Right forelimb (tissue), 1 donor: ENCODE measurements around the gene ZNF804B.

Source experiments
- DNase-seq: peaks from one replicate; pipeline ENCODE4 v3.0.0-alpha.2; 2018

The ZNF804B gene

GRCh38 chr7:88759230-88760135 is at the start of gene ZNF804B:
Gene ZNF804B (plus strand): TSS chr7:88759700. CDS start chr7:88759977, 277 bp downstream.
- DNase-seq: peak; percentile 49

GRCh38 chr7:88735920-88736319 is 23.6 kb upstream of the ZNF804B start:
- DNase-seq: no peak

DNA sequence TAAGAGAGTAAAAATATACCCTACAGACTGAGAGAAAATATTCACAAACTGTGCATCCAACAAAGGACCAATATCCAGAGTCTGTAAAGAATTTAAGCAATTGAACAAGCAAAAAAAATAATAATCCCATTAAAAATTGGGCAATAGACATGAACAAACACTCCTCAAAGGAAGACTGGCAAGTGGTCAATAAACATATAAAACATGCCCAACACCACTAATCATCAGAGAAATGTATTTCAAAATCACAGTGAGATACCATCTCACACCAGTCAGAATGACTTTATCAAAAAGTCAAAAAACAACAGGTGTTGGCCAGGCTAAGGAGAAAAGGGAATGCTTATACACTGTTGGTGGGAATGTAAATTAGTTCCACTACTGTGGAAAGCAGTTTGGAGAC is 21.9 kb upstream of the ZNF804B start:
- DNase-seq: no peak

GRCh38 chr7:88746126-88746525 is 13.4 kb upstream of the ZNF804B start:
- no peak for DNase-seq

DNA sequence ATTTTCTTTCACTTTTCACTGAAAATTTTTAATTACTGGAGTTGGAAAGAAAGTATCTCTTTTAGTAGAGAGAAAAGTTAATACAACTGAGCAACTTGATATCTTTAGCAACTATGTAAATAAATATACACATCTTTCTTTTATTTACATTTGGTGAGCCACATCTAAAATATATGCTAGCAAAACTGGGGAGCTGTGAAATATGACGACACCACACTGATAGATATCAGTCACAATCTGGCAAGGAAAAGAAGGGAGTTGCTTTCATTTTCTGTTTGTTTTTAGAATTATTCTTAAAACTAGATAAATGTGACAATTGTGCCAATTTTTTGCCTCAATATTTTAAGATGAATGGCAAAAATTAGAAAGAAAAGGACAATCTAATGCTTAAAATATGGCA is 2.7 kb upstream of the ZNF804B start:
- no peak for DNase-seq

DNA sequence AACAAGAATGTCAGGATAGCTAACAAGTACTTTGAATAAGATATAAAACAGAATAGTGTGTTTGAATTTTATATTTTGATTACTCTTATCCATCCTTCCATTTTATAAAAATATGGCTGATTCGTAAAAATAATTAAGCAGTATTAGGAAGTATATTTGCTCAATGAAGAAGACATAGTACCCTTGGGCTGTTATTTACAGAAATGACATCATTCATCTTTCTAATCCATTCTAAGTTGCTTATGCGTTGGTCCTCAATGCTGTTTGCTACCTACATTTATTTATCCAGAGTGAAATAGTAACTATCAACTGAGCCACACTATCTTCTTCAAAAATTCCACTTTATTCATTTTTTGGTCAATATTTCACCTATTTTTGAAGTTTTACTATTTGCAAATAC is 2.1 kb upstream of the ZNF804B start:
- no peak for DNase-seq

GRCh38 chr7:88758381-88759229 is 895 bp upstream of the ZNF804B start:
- peak; percentile 67 for DNase-seq

DNA sequence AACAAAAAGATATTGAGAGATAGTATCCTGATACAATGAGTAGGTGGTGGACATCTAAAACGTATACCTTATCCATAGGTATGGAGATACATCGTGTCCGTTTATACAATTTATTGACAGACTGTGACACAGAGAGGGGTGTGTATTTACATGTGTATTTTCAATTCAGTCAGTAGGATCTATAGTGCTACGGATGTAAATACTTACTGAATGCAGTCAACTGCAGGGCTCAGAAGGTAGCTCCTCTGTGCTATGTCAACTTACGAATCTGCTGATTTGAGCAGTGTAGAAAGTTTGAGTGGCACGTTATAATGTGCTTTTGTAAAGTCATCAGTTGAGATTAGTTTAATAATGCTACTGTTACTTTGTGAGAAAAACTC is 626 bp downstream of the ZNF804B start:
- no peak for DNase-seq

DNA sequence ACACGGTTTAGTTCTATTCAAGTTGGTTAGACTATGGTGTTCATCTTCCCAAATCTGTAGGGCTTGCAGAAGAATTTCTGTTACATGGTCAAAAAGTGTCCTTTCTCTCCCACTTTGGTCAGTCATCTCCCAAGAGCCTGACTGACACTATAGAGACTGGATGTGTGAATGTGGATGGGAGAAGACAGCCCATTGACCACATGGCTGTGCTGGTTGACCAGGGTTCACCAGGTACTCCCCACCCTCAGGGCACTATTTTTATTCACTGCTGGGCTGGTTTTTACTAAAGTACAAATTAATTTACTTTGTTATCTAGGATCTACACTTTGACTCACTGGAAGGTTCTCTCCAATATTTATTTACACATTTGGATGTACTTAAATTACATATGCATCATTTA is 2.3 kb downstream of the ZNF804B start:
- no peak for DNase-seq

DNA sequence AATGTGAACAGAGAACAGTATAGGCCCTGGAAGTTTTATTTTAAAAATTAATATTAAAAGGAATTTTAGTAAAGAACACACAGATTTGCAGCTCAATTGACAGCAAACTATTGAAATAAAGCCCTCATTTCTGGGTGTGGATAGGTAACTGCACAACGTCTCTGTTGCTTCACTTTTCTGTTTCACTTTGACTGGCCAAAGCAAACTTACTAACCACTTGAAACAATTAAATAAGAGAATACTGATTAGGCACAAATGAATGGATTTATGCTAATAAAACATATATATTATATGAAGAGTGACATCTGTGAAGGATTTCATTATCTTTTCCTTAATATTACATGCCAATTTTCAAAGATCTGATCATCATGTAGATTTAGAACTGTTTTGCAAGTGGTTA is 11.9 kb downstream of the ZNF804B start:
- DNase-seq: no peak

- no peak for DNase-seq
These were observed 13.3 kb downstream of the ZNF804B start for GRCh38 chr7:88772776-88773175.

DNA sequence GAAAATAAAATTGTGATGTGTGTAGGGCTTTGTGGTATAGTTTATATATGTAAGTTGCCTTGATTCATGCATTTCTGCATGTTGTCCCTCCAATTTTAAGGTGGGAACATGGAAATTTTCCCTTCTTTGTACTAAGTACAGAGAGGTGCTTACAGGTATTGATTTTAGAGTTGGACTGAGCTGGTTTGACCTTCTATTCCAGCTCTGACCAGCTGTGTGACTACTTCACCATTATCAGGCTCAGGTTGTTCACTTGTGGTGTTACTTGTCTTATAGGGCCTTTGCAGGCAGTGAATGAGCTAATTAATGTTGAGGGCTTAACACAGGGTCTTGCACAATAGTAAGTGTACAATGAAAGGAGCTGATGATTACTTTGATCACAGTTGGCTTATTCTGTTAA is 16.3 kb downstream of the ZNF804B start:
- no peak for DNase-seq

GRCh38 chr7:88787777-88788176 is 28.3 kb downstream of the ZNF804B start:
- DNase-seq: no peak

DNA sequence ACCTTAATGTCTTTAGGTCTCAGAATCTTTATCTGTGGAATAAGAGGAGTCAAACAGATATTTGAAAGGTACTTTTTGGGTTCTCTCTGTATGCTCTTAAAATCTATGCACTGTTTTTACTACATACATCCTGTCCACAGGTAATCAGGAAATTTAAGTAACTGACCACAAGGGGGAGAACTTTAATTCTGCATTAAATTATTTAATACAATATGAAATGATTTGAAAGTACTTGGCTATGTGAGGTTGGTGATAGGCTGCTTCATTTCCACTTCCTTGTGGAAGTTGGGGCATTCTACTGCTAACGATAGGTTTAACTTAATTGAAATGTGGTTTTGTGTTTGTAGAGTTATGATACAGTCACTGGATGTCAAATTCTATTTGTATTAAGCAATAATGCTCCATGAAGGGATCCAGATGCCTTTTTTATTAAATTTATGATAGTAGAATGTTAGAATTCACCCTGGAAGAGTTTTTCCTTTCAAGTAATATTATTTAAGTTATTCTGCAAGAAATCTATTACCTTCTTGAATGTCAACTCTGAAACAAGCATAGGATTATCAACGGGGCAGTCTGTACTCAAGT is 30.1 kb downstream of the ZNF804B start:
- DNase-seq: no peak

GRCh38 chr7:88791891-88792290 is 32.4 kb downstream of the ZNF804B start:
- no peak for DNase-seq

- no peak for DNase-seq
These were observed 32.9 kb downstream of the ZNF804B start for GRCh38 chr7:88792361-88792760.

DNA sequence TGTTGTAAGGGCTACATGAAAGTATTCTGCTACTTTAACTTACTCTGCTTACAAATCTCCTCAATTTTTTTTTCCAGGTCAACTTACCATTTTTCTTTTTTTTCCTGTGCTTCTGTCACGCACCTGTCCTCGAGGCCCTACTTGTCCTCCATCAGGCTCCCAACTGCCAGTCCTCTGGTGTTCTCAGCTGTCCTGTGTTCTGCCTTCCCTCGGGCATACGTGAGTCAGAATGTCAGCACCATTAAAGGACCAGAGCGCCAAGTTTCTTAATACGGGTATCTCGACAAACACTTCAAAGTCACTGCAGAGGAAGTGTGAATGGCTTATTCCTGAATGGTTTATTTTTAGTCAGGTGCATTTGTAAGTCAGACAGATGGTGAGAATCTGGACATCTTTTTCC is 36.1 kb downstream of the ZNF804B start, which contains the start of gene TEX47:
Gene TEX47, minus strand, starts transcription at position 185 of the 400 bp plus-strand sequence. CDS start 795 bp downstream, outside the sequence.
- DNase-seq: no peak

DNA sequence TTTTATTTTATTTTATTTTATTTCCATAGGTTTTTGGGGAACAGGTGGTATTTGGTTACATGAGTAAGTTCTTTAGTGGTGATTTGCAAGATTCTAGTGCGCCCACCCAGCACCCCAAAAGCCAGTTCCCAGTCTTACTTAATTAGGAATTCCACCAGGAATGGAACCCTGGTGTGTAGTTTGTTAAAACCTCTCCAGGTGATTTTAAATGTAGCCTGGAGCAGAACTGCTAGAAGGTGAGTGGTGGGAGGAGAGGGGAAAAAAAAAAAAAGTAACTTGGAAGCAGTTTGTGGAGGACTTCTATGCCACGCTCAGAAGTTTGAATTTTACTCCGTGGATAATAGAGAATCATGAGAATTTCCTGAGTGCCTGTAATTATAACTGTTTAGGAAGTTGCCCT is 41.5 kb downstream of the ZNF804B start:
- no peak for DNase-seq

- no peak for DNase-seq
These were observed 47.0 kb downstream of the ZNF804B start for GRCh38 chr7:88806280-88807037.

GRCh38 chr7:88818552-88818951 is 59.1 kb downstream of the ZNF804B start:
- DNase-seq: no peak

DNA sequence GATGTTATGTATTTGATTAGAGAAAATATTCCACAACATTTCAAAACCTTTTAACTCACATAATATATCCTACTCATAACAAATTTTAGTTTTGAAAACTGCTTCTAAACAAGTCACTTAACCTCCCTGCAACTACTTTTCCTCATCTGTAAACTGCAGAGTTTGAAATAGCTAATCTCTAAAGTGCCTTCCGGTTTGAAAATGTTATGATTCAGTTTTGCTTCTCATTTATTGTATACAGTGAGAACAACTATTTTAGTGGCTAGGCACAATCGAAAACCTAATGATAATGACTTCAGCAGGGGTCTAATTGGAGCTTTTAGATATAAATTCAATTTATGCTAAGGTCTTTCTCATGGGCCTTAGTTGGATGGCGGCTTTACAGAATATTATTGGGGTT is 66.7 kb downstream of the ZNF804B start:
- DNase-seq: no peak

DNA sequence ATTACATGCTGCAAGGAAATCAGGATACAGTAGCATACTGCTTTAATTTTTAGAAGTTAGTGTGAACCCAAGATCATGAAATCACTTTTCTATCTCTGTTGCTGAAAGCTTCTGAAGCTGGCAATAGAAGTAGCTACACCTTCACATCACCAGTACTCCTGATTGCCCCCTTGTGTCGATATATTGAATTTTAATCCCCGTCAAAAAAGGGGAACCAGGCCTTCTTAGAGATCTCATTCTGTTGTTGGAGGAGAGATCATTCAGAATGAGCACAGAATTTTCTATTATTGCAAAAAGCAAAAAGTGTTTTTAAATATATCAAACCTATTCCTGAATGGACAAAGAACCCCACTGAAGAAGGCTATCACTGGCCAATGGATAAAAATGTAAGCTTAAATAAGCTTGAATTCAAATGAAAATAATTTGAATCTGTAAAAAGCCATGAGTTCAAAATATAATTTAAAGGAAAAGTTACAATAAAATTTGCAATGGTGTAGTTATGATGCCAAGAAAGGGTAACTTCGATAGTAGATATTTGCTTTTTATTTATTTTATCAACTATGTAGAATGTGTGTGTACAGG is 75.7 kb downstream of the ZNF804B start:
- DNase-seq: no peak
